Measurements from ENCODE around the gene CDC27. TPM values are rescaled to one million over a fixed set of nuclear protein-coding genes. Genes with fewer than 3 reads are reported as not detected.
"Not testable (repeated sequence)": the region's sequence is repeated elsewhere in the genome, so short reads cannot be mapped to it uniquely, and the experiment has no call there.

Gene CDC27
- polyA plus RNA-seq, 1 donor from 2014 or later, result 50.1 TPM

- H3K27ac ChIP-seq (ENCODE audit: low read length), result no peak overlapping the region
- TF ChIP-seq TAF1 (IDR thresholded peaks at IDR 0.05; ENCODE audit: low read depth), result no peak
- no peak for TF ChIP-seq EZH2 (IDR thresholded peaks at IDR 0.05; ENCODE audit: borderline replicate concordance, insufficient read depth, low read length, poor library complexity, severe bottlenecking)
- no peak for TF ChIP-seq CTCF (IDR thresholded peaks at IDR 0.05; ENCODE audit: poor library complexity, severe bottlenecking)
- no peak for TF ChIP-seq REST (IDR thresholded peaks at IDR 0.05; ENCODE audit: borderline replicate concordance)
- TF ChIP-seq SMC3 (conservative IDR thresholded peaks at IDR 0.05; ENCODE audit: poor library complexity), result no peak
- no peak for TF ChIP-seq MXI1 (conservative IDR thresholded peaks at IDR 0.05; ENCODE audit: poor library complexity, severe bottlenecking)
- H3K27me3 ChIP-seq (ENCODE audit: insufficient read depth, low read depth, low read length), result no peaks in the 10 kb centered on the region
- no peaks in the 10 kb centered on the region for H3F3A ChIP-seq (ENCODE audit: insufficient read depth, low read length, poor library complexity, severe bottlenecking)
- H3K79me2 ChIP-seq (replicated peaks; ENCODE audit: insufficient read depth, low read length), result peaks cover 77% of the 10 kb centered on the region
- no peak overlapping the region for H2AFZ ChIP-seq (ENCODE audit: low read depth, low read length)
- H3K9me2 ChIP-seq (ENCODE audit: insufficient read depth, low read length), result no peaks in the 10 kb centered on the region
- no peaks in the 10 kb centered on the region for H3K9me3 ChIP-seq (ENCODE audit: low read length)
- H4K20me1 ChIP-seq (ENCODE audit: insufficient read depth), result no peaks in the 10 kb centered on the region
- H3K36me3 ChIP-seq (ENCODE audit: insufficient read depth, low read length), result no peaks in the 10 kb centered on the region
- no peak overlapping the region for H3K4me2 ChIP-seq (ENCODE audit: low read length)
- no peak overlapping the region for H3K4me3 ChIP-seq (ENCODE audit: low read length)
- H3K9ac ChIP-seq (ENCODE audit: low read length), result no peak overlapping the region
Measured at GRCh38 chr17:47184681-47185080, 4.4 kb downstream of the CDC27 start.

- H3K9me3 ChIP-seq (ENCODE audit: low read length); H3F3A ChIP-seq (ENCODE audit: insufficient read depth, low read length, poor library complexity, severe bottlenecking); H3K36me3 ChIP-seq (ENCODE audit: insufficient read depth, low read length); H2AFZ ChIP-seq (ENCODE audit: low read depth, low read length); H3K9ac ChIP-seq (ENCODE audit: low read length); H3K27ac ChIP-seq (ENCODE audit: low read length); H3K9me2 ChIP-seq (ENCODE audit: insufficient read depth, low read length); H3K4me2 ChIP-seq (ENCODE audit: low read length); H4K20me1 ChIP-seq (ENCODE audit: insufficient read depth); H3K4me3 ChIP-seq (ENCODE audit: low read length); H3K27me3 ChIP-seq (ENCODE audit: insufficient read depth, low read depth, low read length): not testable (repeated sequence)
- H3K79me2 ChIP-seq (replicated peaks; ENCODE audit: insufficient read depth, low read length), result peaks cover 59% of the 10 kb centered on the region
Measured at GRCh38 chr17:47180988-47181387, 8.1 kb downstream of the CDC27 start.

GRCh38 chr17:47180337-47180736 is 8.8 kb downstream of the CDC27 start:
- Histone ChIP-seq H3K27ac (ENCODE audit: low read length) (no peak overlapping the region), H3K36me3 (ENCODE audit: insufficient read depth, low read length) (peaks cover 6% of the 10 kb centered on the region), H3K9me2 (ENCODE audit: insufficient read depth, low read length) (no peaks in the 10 kb centered on the region), H3F3A (ENCODE audit: insufficient read depth, low read length, poor library complexity, severe bottlenecking) (no peaks in the 10 kb centered on the region), H3K27me3 (ENCODE audit: insufficient read depth, low read depth, low read length) (no peaks in the 10 kb centered on the region), H3K9ac (ENCODE audit: low read length) (no peak overlapping the region), H3K4me3 (ENCODE audit: low read length) (no peak overlapping the region), H3K79me2 (replicated peaks; ENCODE audit: insufficient read depth, low read length) (peaks cover 55% of the 10 kb centered on the region), H3K4me2 (ENCODE audit: low read length) (no peak overlapping the region), H2AFZ (ENCODE audit: low read depth, low read length) (no peak overlapping the region), H4K20me1 (ENCODE audit: insufficient read depth) (no peaks in the 10 kb centered on the region), H3K9me3 (ENCODE audit: low read length) (no peaks in the 10 kb centered on the region)
- TF ChIP-seq MXI1 (conservative IDR thresholded peaks at IDR 0.05; ENCODE audit: poor library complexity, severe bottlenecking) (no peak), POLR2AphosphoS5 (IDR thresholded peaks at IDR 0.05) (no peak), REST (IDR thresholded peaks at IDR 0.05; ENCODE audit: borderline replicate concordance) (no peak), CTCF (IDR thresholded peaks at IDR 0.05; ENCODE audit: poor library complexity, severe bottlenecking) (no peak), EZH2 (IDR thresholded peaks at IDR 0.05; ENCODE audit: borderline replicate concordance, insufficient read depth, low read length, poor library complexity, severe bottlenecking) (no peak), EP300 (conservative IDR thresholded peaks at IDR 0.05; ENCODE audit: poor library complexity, severe bottlenecking) (no peak), SMC3 (conservative IDR thresholded peaks at IDR 0.05; ENCODE audit: poor library complexity) (no peak), RAD21 (conservative IDR thresholded peaks at IDR 0.05) (no peak), TAF1 (IDR thresholded peaks at IDR 0.05; ENCODE audit: low read depth) (no peak)

Data from neural cell (in vitro differentiated cells).